ENCODE measurements around the gene EIF4B.

Gene EIF4B

GRCh38 chr12:53070877-53071492, 64.7 kb downstream of the EIF4B start:
- peak; percentile 5 for DNase-seq (ENCODE audit: low read depth)

- peak; percentile 62 for DNase-seq (ENCODE audit: low read depth)
These were observed 65.6 kb downstream of the EIF4B start for GRCh38 chr12:53071591-53072551.

GRCh38 chr12:53073881-53074280, 67.6 kb downstream of the EIF4B start:
- DNase-seq (ENCODE audit: low read depth) = peak; percentile 0

GRCh38 chr12:53074283-53074998, 68.2 kb downstream of the EIF4B start:
- DNase-seq (ENCODE audit: low read depth) = peak; percentile 0

- no peak for DNase-seq (ENCODE audit: low read depth)
These were observed 68.7 kb downstream of the EIF4B start for GRCh38 chr12:53074999-53075370.

GRCh38 chr12:53076461-53076860, 70.2 kb downstream of the EIF4B start:
- no peak for DNase-seq (ENCODE audit: low read depth)

- no peak for DNase-seq (ENCODE audit: low read depth)
These were observed 70.8 kb downstream of the EIF4B start for GRCh38 chr12:53077030-53077429.

GRCh38 chr12:53078425-53079225, 72.4 kb downstream of the EIF4B start:
- DNase-seq (ENCODE audit: low read depth) = no peak

- peak; percentile 98 for DNase-seq (ENCODE audit: low read depth)
These were observed 73.2 kb downstream of the EIF4B start, which contains the start of gene SPRYD3 for GRCh38 chr12:53079226-53080117. Gene SPRYD3 (minus strand): TSS chr12:53079390. CDS start chr12:53079333, 57 bp downstream.

- DNase-seq (ENCODE audit: low read depth) = no peak
These were observed 76.5 kb downstream of the EIF4B start for GRCh38 chr12:53082637-53083175.

GRCh38 chr12:53086361-53086760, 80.1 kb downstream of the EIF4B start:
- DNase-seq (ENCODE audit: low read depth) = no peak

- DNase-seq (ENCODE audit: low read depth) = no peak
These were observed 83.8 kb downstream of the EIF4B start for GRCh38 chr12:53090105-53090504.

GRCh38 chr12:53090554-53090953, 84.3 kb downstream of the EIF4B start:
- DNase-seq (ENCODE audit: low read depth) = no peak

GRCh38 chr12:53091756-53092155, 85.5 kb downstream of the EIF4B start:
- DNase-seq (ENCODE audit: low read depth) = no peak

Data from fibroblast of gingiva (primary cell).